GM12891 (cell line): ENCODE measurements around the gene BCL6B.

Source experiments
- PAX5 ChIP-seq: IDR thresholded peaks from 2 replicates; pipeline ENCODE4 v1.6.1; 2011; ENCODE audit warnings: low read length, moderate library complexity, mild to moderate bottlenecking; ENCODE audit not compliant: insufficient read depth, severe bottlenecking
- POLR2A ChIP-seq: IDR thresholded peaks from 2 replicates; pipeline ENCODE4 v1.6.1; 2011; ENCODE audit warnings: low read depth, low read length, control low read depth
- POLR2AphosphoS5 ChIP-seq: IDR thresholded peaks from 2 replicates; pipeline ENCODE4 v1.6.1; 2011; ENCODE audit warnings: low read depth, low read length, control low read depth
- POU2F2 ChIP-seq: IDR thresholded peaks from 2 replicates; pipeline ENCODE4 v1.6.1; 2011; ENCODE audit warnings: low read depth, mild to moderate bottlenecking, control low read depth, low read length, moderate library complexity

GRCh38 chr17:7074931-7075330, 52.1 kb downstream of the BCL6B start:
- no peak for TF ChIP-seq PAX5
- no peak for TF ChIP-seq POLR2A
- TF ChIP-seq POU2F2 = no peak
- no peak for TF ChIP-seq POLR2AphosphoS5
